ENCODE data around the gene UBE2H. TPM values are rescaled to one million over a fixed set of nuclear protein-coding genes. Genes with fewer than 3 reads are reported as not detected.

Gene UBE2H
- total RNA-seq, 1 donor from 2014 or later: 41.1 TPM

- DNase-seq (ENCODE audit: low read depth in 2 of 2): no peak
Measured at GRCh38 chr7:129786825-129787563, 165.8 kb downstream of the UBE2H start.

GRCh38 chr7:129785685-129786514 is 166.9 kb downstream of the UBE2H start:
- DNase-seq (ENCODE audit: low read depth in 2 of 2): no peak

GRCh38 chr7:129784783-129785684 is 167.7 kb downstream of the UBE2H start:
- DNase-seq (ENCODE audit: low read depth in 2 of 2): no peak

- no peak for DNase-seq (ENCODE audit: low read depth in 2 of 2)
Measured at GRCh38 chr7:129784437-129784782, 168.3 kb downstream of the UBE2H start.

GRCh38 chr7:129783584-129783919 is 169.2 kb downstream of the UBE2H start:
- no peak for DNase-seq (ENCODE audit: low read depth in 2 of 2)

- DNase-seq (ENCODE audit: low read depth in 2 of 2): no peak
Measured at GRCh38 chr7:129782818-129783583, 169.8 kb downstream of the UBE2H start.

GRCh38 chr7:129781928-129782817 is 170.6 kb downstream of the UBE2H start:
- no peak for DNase-seq (ENCODE audit: low read depth in 2 of 2)

- DNase-seq (ENCODE audit: low read depth in 2 of 2): no peak
Measured at GRCh38 chr7:129780974-129781927, 171.5 kb downstream of the UBE2H start.

Other genes with a start within 250 kb of the UBE2H start
- gene ZC3HC1, start 98.4 kb upstream of the UBE2H start, total RNA-seq: 12.4 and 15.9 TPM in 2 replicates
- 20.0 and 23.2 TPM in 2 replicates for gene KLHDC10, start 117.6 kb upstream of the UBE2H start, total RNA-seq

All from lung microvascular endothelial cell (primary cell).